B cell (primary cell): Measurements from ENCODE around the gene CCL19. TPM values are rescaled to one million over a fixed set of nuclear protein-coding genes. Genes with fewer than 3 reads are reported as not detected.

Source experiments
- ATAC-seq: fragments of 200-7000 bp; cut with Tn5 transposase; one replicate; pipeline ENCODE4 v1.10.0; 2021; ENCODE audit warnings: low read depth, mild to moderate bottlenecking, moderate number of reproducible peaks, moderate library complexity
- CTCF ChIA-PET: fragments of 350-600 bp; sonication (Branson Sonifier 250); formaldehyde crosslinking; loops from one replicate; lab custom pipeline; 2021; ENCODE audit warnings: antibody characterized with exemption, inconsistent platforms; lab: Charles Lee
- POLR2A ChIA-PET: fragments of 350-600 bp; sonication (Branson Sonifier 250); formaldehyde crosslinking; loops from one replicate; lab custom pipeline; 2021; ENCODE audit warnings: antibody characterized with exemption; lab: Charles Lee
- DNase-seq: peaks from one replicate; pipeline ENCODE4 v3.0.0; 2013
- H2AFZ ChIP-seq: 2 replicates; pipeline ENCODE4 v1.6.1; 2012; ENCODE audit warnings: mild to moderate bottlenecking, low read depth, low read length; ENCODE audit not compliant: insufficient read depth, poor library complexity, severe bottlenecking
- H3K27ac ChIP-seq, 2 donors: 1 replicate in 1 of 2; 2 replicates in 1 of 2; pipeline ENCODE4 v1.5.1; 2012 to 2013; ENCODE audit warnings: low read length in 2 of 2, mild to moderate bottlenecking in 2 of 2, moderate library complexity in 1 of 2
- H3K27me3 ChIP-seq, 4 experiments: fragments of 200-600 bp in 1 of 4; sonication (generic) in 1 of 4; replicated peaks in 1 of 4; 1 replicate in 2 of 4; 2 replicates in 2 of 4; pipeline versions ENCODE4 v1.6.1 to v1.7.0; 2013 to 2016; ENCODE audit warnings: low read length in 3 of 4, mild to moderate bottlenecking in 2 of 4, mixed read lengths in 1 of 4, moderate library complexity in 1 of 4; ENCODE audit not compliant: insufficient read depth in 4 of 4, control insufficient read depth in 3 of 4; ENCODE audit errors: control extremely low read depth in 1 of 4
- H3K36me3 ChIP-seq, 2 experiments: replicated peaks in 1 of 2; 1 replicate in 1 of 2; 2 replicates in 1 of 2; pipeline versions ENCODE4 v1.6.1 to v1.7.1; 2013; ENCODE audit warnings: low read length in 1 of 2; ENCODE audit not compliant: insufficient read depth in 2 of 2, control insufficient read depth in 1 of 2; ENCODE audit errors: control extremely low read depth in 1 of 2, extremely low read depth in 1 of 2
- H3K4me1 ChIP-seq, 2 donors: fragments of 200-600 bp in 1 of 2; sonication (generic) in 1 of 2; 1 replicate in 1 of 2; 2 replicates in 1 of 2; pipeline versions ENCODE4 v1.5.1 to v1.6.1; 2013 to 2017; ENCODE audit warnings: low read length in 2 of 2; ENCODE audit not compliant: control insufficient read depth in 2 of 2, insufficient read depth in 2 of 2
- H3K4me2 ChIP-seq: replicated peaks from 2 replicates; pipeline ENCODE3; 2012; ENCODE audit warnings: mild to moderate bottlenecking, low read depth, low read length; ENCODE audit not compliant: poor library complexity, severe bottlenecking
- H3K4me3 ChIP-seq, 5 experiments: fragments of 200-600 bp in 1 of 5; sonication (generic) in 1 of 5; 1 replicate in 3 of 5; 2 replicates in 2 of 5; pipeline versions ENCODE4 v1.5.1 to v1.7.0; 2011 to 2016; ENCODE audit warnings: low read length in 4 of 5, mild to moderate bottlenecking in 4 of 5, low read depth in 2 of 5, control low read depth in 1 of 5, moderate library complexity in 1 of 5; ENCODE audit not compliant: insufficient read depth in 1 of 5; ENCODE audit errors: control extremely low read depth in 1 of 5, extremely low read depth in 1 of 5
- H3K79me2 ChIP-seq: fragments of 200-600 bp; sonication (generic); one replicate; pipeline ENCODE4 v1.6.0; 2016; ENCODE audit warnings: low read length; ENCODE audit not compliant: control insufficient read depth, insufficient read depth
- H3K9ac ChIP-seq: fragments of 200-600 bp; sonication (generic); 2 replicates; pipeline ENCODE4 v1.6.1; 2017; ENCODE audit warnings: mild to moderate bottlenecking, low read length, moderate library complexity
- H3K9me3 ChIP-seq, 3 donors: one replicate each; pipeline versions ENCODE4 v1.6.1 to v1.7.1; 2013; ENCODE audit warnings: low read length in 2 of 3; ENCODE audit not compliant: control insufficient read depth in 2 of 3, insufficient read depth in 1 of 3; ENCODE audit errors: control extremely low read depth in 1 of 3
- H4K20me1 ChIP-seq: 2 replicates; pipeline ENCODE4 v1.6.0; 2012; ENCODE audit warnings: mild to moderate bottlenecking, low read length; ENCODE audit not compliant: insufficient read depth, control insufficient read depth, poor library complexity, severe bottlenecking
- H3K27ac Mint-ChIP-seq: one replicate; pipeline ENCODE4 v1.8.0; 2021; ENCODE audit warnings: mixed read lengths
- H3K27me3 Mint-ChIP-seq: one replicate; pipeline ENCODE4 v1.8.0; 2021; ENCODE audit warnings: mixed read lengths
- H3K4me1 Mint-ChIP-seq: one replicate; pipeline ENCODE4 v1.8.0; 2021; ENCODE audit warnings: mixed read lengths
- H3K4me3 Mint-ChIP-seq: one replicate; pipeline ENCODE4 v1.8.0; 2021; ENCODE audit warnings: mixed read lengths
- H3K9me3 Mint-ChIP-seq: one replicate; pipeline ENCODE4 v1.8.0; 2022; ENCODE audit warnings: mixed read lengths; ENCODE audit not compliant: insufficient read depth
- CTCF ChIP-seq: fragments of 200-600 bp; IDR thresholded peaks from one replicate; pipeline ENCODE4 v1.8.0; 2022; ENCODE audit warnings: antibody characterized with exemption, mild to moderate bottlenecking
- EZH2 ChIP-seq: IDR thresholded peaks from 2 replicates; pipeline ENCODE4 v1.6.1; 2012; ENCODE audit warnings: borderline replicate concordance, low read depth, mild to moderate bottlenecking, moderate library complexity, low read length; ENCODE audit not compliant: insufficient read depth, poor library complexity, severe bottlenecking
- WGBS: methylation state at CpG from one replicate; pipeline ENCODE4 v1.1.5; 2013; ENCODE audit warnings: missing lambda C conversion rate; ENCODE audit not compliant: insufficient coverage; 5-methylcytosine and 5-hydroxymethylcytosine counted together
- intact Hi-C: fragments of 100-400 bp; cut with micrococcal nuclease; formaldehyde crosslinking; loops from one replicate; pipeline ENCODE4 v1.10.0; 2022
- polyA plus RNA-seq: library from polyadenylated mRNA; depleted of rRNA; stranded (reverse); fragments of >200 nt; gene quantifications from 2 replicates; pipeline ENCODE4 v1.2.3, GENCODE V29; 2012
- total RNA-seq, 2 donors: library from RNA; stranded (reverse); fragments of 120-200 nt in 1 of 2; gene quantifications; 1 replicate in 1 of 2; 2 replicates in 1 of 2; pipeline versions ENCODE4 v1.2.3 to v1.2.4, GENCODE V29; 2013 to 2022

Gene CCL19
- total and polyA plus RNA-seq, 2 donors (not counting 1 experiment from before 2014, with no cell fraction given), result not detected

GRCh38 chr9:34646211-34647083 is 44.6 kb downstream of the CCL19 start, which contains the start of gene GALT:
TSS of gene GALT (plus strand) at chr9:34646675. CDS start at chr9:34646705, 30 bp downstream.
- peak within 1 kb of the TSS; percentile 94 for H3K27ac Mint-ChIP-seq

More at GRCh38 chr9:34646211-34647083, 44.6 kb downstream of the CCL19 start, which contains the start of gene GALT:
- Histone ChIP-seq H2AFZ (peak within 1 kb of the TSS; percentile 90), H3K36me3 (peaks cover 0 to 18% of the 10 kb centered on the region in 2 experiments), H3K4me2 (peak within 1 kb of the TSS; percentile 80), H3K27ac (peak within 1 kb of the TSS; percentile 47 to 64), H3K27me3 (no peaks in the 10 kb centered on the region), H3K9ac (peak within 1 kb of the TSS; percentile 85), H3K4me1 (peaks cover 16 to 17% of the 10 kb centered on the region in 2 donors), H3K4me3 (peak within 1 kb of the TSS; percentile 79 to 98 (median 87)), H3K79me2 (peaks cover 19% of the 10 kb centered on the region), H3K9me3 (no peaks in the 10 kb centered on the region), H4K20me1 (peaks cover 14% of the 10 kb centered on the region)
- POLR2A ChIA-PET, result interaction anchor here (1.2 to 2.8 kb wide), 6 partner anchors 9 to 34 kb away, joined by 3 to 31 read pairs (median 4); partner anchors contain the start of genes DCTN3, RPP25L and SIGMAR1
- Mint-ChIP-seq H3K27me3 (no peaks in the 10 kb centered on the region), H3K4me1 (peaks cover 28% of the 10 kb centered on the region), H3K9me3 (no peaks in the 10 kb centered on the region), H3K4me3 (peak within 1 kb of the TSS; percentile 97)
- TF ChIP-seq EZH2 (no peak), CTCF (peak; percentile 62)
- CTCF ChIA-PET, result interaction anchor here (0.9 to 3.3 kb wide), 11 partner anchors 9 to 243 kb away, joined by 3 to 36 read pairs (median 10); partner anchors contain the start of genes CCL27, DCTN3 and SIGMAR1
- 4% methylated on average over 42 of the region's 43 CpGs for WGBS
- intact Hi-C loops, result loop anchor here (1.0 kb wide), 3 partner anchors 9 to 56 kb away; partner anchors contain the start of gene SIGMAR1
- DNase-seq (peak; percentile 95), ATAC-seq (peak; percentile 97)
